Activated naive CD4-positive, alpha-beta T cell treated with anti-CD3 and anti-CD28 coated beads, Interleukin-2, amount 50 U/mL, for 16 hours (primary cell): Measurements from ENCODE around the gene THBS2.
"Not testable (repeated sequence)": the region's sequence is repeated elsewhere in the genome, so short reads cannot be mapped to it uniquely, and the experiment has no call there.

ENCODE experiments used
- DNase-seq: peaks from one replicate; pipeline ENCODE4 v3.0.0-alpha.2; 2020

Gene THBS2

GRCh38 chr6:169229615-169230321 lies 23.9 kb downstream of the THBS2 start:
- no peak for DNase-seq

GRCh38 chr6:169227116-169227515 lies 26.5 kb downstream of the THBS2 start:
- DNase-seq = no peak

GRCh38 chr6:169225887-169226286 lies 27.8 kb downstream of the THBS2 start:
- DNase-seq = no peak

- DNase-seq = no peak
These were observed 28.5 kb downstream of the THBS2 start for GRCh38 chr6:169225131-169225576.

- no peak for DNase-seq
These were observed 28.9 kb downstream of the THBS2 start for GRCh38 chr6:169224716-169225115.

- no peak for DNase-seq
These were observed 29.4 kb downstream of the THBS2 start for GRCh38 chr6:169224185-169224695.

GRCh38 chr6:169223006-169223405 lies 30.6 kb downstream of the THBS2 start:
- DNase-seq = no peak

- DNase-seq = no peak
These were observed 31.5 kb downstream of the THBS2 start for GRCh38 chr6:169222126-169222525.

- DNase-seq = no peak
These were observed 32.4 kb downstream of the THBS2 start for GRCh38 chr6:169221264-169221663.

GRCh38 chr6:169220068-169220964 lies 33.3 kb downstream of the THBS2 start:
- DNase-seq = no peak

- DNase-seq = no peak
These were observed 35.7 kb downstream of the THBS2 start for GRCh38 chr6:169217972-169218371.

- no peak for DNase-seq
These were observed 36.8 kb downstream of the THBS2 start for GRCh38 chr6:169216830-169217229.

GRCh38 chr6:169215201-169215681 lies 38.4 kb downstream of the THBS2 start:
- no peak for DNase-seq

- not testable (repeated sequence) for DNase-seq
These were observed 38.9 kb downstream of the THBS2 start for GRCh38 chr6:169214789-169215188.

GRCh38 chr6:169213814-169214520 lies 39.7 kb downstream of the THBS2 start:
- DNase-seq = no peak

GRCh38 chr6:169212897-169213813 lies 40.5 kb downstream of the THBS2 start:
- DNase-seq = peak; percentile 90

GRCh38 chr6:169212436-169212835 lies 41.2 kb downstream of the THBS2 start:
- no peak for DNase-seq

GRCh38 chr6:169211881-169212280 lies 41.8 kb downstream of the THBS2 start:
- no peak for DNase-seq

- no peak for DNase-seq
These were observed 43.0 kb downstream of the THBS2 start for GRCh38 chr6:169210611-169211010.

- DNase-seq = no peak
These were observed 45.6 kb downstream of the THBS2 start for GRCh38 chr6:169208011-169208410.

GRCh38 chr6:169207482-169207881 lies 46.2 kb downstream of the THBS2 start:
- DNase-seq = no peak
